ENCODE results near the gene CADPS2. TPM values are rescaled to one million over a fixed set of nuclear protein-coding genes. Genes with fewer than 3 reads are reported as not detected.

Gene CADPS2
- total RNA-seq, 2 experiments from 2014 or later = not detected

DNA sequence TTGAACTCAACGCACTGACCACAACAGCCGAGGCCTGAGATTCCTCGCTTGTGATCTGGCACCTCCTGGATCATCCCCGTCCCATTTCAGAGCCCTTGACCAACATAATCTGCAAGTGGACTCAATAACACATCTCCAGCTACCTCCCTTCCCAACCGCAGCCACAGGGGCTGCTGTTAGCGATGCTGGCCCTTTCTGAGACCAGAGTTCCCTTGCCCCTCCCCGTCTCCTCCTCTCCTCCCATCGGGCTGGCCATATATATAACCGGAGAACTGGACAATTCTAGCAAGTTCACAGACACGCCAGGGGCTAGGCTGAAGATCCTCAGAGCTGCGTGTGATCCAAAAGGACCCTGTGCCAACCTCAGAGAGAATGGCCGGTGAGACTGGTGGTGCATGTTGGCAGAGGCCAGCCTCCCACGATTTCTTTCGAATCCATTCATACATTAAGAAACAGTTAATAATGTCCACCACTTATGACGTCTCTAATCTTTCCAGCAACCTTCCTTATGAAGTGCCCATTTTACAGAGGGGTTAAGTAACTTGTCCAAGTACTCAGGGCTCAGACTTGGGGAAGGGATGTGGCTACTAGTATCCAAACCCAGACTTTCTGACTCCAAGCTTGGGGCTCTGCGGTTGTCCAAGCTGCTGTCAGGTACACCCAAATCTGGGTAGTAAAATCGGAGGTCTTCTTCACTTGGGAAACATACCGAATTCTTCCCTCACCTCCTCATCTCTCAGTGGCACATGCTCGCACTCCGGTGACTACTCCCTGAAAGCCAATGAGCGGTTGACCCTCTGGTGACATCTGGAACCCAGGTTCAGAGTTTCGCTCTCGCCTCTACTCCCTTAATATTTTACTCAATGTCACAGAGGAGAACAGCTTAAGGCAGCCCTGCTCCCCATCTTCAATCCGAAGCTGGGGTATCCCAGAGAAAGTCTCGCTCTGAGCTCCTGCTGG is 570.5 kb downstream of the CADPS2 start:
- ChIA-PET POLR2A (no interaction called here), CTCF (no interaction called here)
- ATAC-seq (no peak), DNase-seq (no peak)
- TF ChIP-seq, protein P1, sequence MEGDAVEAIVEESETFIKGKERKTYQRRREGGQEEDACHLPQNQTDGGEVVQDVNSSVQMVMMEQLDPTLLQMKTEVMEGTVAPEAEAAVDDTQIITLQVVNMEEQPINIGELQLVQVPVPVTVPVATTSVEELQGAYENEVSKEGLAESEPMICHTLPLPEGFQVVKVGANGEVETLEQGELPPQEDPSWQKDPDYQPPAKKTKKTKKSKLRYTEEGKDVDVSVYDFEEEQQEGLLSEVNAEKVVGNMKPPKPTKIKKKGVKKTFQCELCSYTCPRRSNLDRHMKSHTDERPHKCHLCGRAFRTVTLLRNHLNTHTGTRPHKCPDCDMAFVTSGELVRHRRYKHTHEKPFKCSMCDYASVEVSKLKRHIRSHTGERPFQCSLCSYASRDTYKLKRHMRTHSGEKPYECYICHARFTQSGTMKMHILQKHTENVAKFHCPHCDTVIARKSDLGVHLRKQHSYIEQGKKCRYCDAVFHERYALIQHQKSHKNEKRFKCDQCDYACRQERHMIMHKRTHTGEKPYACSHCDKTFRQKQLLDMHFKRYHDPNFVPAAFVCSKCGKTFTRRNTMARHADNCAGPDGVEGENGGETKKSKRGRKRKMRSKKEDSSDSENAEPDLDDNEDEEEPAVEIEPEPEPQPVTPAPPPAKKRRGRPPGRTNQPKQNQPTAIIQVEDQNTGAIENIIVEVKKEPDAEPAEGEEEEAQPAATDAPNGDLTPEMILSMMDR (IDR thresholded peaks at IDR 0.05) = no peak
- Mint-ChIP-seq H3K36me3 (ENCODE audit: low read depth) (no peaks in the 10 kb centered on the region), H3K27ac (no peak overlapping the region), H3K4me3 (no peak overlapping the region), H3K27me3 (peaks cover 61% of the 10 kb centered on the region), H3K9me3 (peaks cover 3% of the 10 kb centered on the region), H3K4me1 (ENCODE audit: low read depth) (no peaks in the 10 kb centered on the region)
- intact Hi-C loops (cut with micrococcal nuclease) = no loop called here

DNA sequence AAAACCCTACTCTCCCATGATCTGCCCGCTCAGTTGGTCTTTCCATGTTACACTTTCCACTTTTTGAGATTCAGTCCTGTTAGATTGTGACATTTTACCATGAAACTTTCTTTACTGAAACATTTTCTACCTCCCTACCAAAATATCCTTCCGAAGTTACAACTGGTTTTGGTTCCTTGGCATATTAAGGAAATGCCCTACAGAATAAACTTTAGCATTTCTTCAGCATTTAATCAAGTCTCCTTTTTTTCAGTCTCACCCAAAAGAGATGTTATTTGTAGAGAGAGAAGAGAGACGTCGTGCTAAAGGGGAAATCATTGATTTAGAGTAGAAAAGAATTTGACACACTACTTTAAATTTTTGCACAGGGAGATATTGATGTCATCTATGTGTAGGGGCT is 572.0 kb downstream of the CADPS2 start:
- Mint-ChIP-seq H3K27me3 (peaks cover 70% of the 10 kb centered on the region), H3K36me3 (ENCODE audit: low read depth) (no peaks in the 10 kb centered on the region), H3K9me3 (peaks cover 3% of the 10 kb centered on the region), H3K4me1 (ENCODE audit: low read depth) (peaks cover 4% of the 10 kb centered on the region), H3K27ac (no peak overlapping the region), H3K4me3 (no peak overlapping the region)
- no peak for DNase-seq
- TF ChIP-seq, protein P1 (IDR thresholded peaks at IDR 0.05) = no peak
- POLR2A ChIA-PET = no interaction called here
- intact Hi-C loops (cut with micrococcal nuclease) = no loop called here
- ATAC-seq = no peak
- CTCF ChIA-PET = no interaction called here

DNA sequence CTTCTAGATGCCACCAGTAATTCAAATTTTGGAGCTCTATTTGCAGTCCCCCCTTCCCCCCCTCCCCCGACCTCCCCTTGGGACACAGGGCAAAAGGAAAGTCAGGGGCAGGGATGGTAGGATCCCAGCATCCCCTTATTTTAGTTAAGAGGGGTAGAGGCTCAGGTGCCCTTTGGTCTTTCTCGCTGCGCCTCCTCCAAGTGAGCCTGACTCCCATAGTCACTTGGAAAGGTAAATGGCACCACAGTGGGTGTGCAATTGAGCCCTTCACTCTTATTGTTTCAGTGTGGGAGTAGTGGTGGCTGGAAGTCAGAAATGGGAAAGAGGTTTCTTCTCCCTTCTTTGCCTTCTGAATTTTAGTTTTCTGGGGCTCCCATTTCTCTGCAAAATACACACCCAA is 573.5 kb downstream of the CADPS2 start:
- no peak overlapping the region for H3K4me3 Mint-ChIP-seq
- H3K4me1 Mint-ChIP-seq (ENCODE audit: low read depth) = peaks cover 4% of the 10 kb centered on the region
- H3K36me3 Mint-ChIP-seq (ENCODE audit: low read depth) = no peaks in the 10 kb centered on the region
- TF ChIP-seq, protein P1 (IDR thresholded peaks at IDR 0.05) = no peak
- no peak overlapping the region for H3K27ac Mint-ChIP-seq
- no peak for ATAC-seq
- H3K9me3 Mint-ChIP-seq = peaks cover 3% of the 10 kb centered on the region
- intact Hi-C loops (cut with micrococcal nuclease) = no loop called here
- ChIA-PET POLR2A (no interaction called here), CTCF (no interaction called here)
- H3K27me3 Mint-ChIP-seq = peaks cover 73% of the 10 kb centered on the region
- no peak for DNase-seq

DNA sequence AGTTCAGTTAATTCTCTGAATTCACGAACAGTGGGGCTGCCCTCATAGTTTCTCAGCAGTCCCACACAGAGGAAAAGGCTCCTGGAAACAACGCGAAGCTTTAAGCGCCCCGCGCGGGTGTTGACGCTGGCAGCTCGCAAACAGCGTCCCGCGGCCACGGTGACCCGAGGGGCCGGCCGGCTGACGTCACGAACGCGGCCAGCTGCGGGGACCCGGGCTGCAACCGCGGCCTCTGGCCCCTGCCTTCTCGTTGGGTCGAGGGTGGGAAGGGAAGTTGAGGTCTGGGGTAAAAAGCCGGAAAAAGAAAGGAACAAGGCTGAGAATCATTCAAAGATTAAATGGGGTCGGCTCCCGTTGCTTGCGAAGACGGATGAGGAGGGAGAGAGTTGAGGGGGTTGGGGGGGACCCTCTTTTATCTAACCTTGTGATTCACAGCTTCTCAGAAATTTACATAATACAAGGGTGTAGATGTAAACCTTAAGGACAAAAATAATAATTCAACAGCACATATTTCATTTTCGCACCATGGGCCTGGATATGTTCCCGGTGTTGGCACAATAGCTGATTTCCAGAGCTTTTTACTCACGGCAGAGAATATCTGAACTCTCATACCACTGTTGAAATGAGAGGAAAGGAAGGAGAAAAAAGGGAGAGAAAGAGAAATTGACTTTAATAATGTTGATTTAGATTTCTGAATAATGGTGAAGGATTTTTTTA is 574.4 kb downstream of the CADPS2 start:
- ATAC-seq = no peak
- ChIA-PET CTCF (no interaction called here), POLR2A (no interaction called here)
- Mint-ChIP-seq H3K4me3 (no peak overlapping the region), H3K9me3 (peaks cover 3% of the 10 kb centered on the region), H3K4me1 (ENCODE audit: low read depth) (peaks cover 4% of the 10 kb centered on the region), H3K36me3 (ENCODE audit: low read depth) (no peaks in the 10 kb centered on the region), H3K27ac (no peak overlapping the region), H3K27me3 (peaks cover 75% of the 10 kb centered on the region)
- DNase-seq = no peak
- intact Hi-C loops (cut with micrococcal nuclease) = no loop called here
- TF ChIP-seq, protein P1 (IDR thresholded peaks at IDR 0.05) = no peak

Measured in activated CD8-positive, alpha-beta T cell treated with anti-CD3 and anti-CD28 coated beads for 36 hours (primary cell).